Lung (tissue), 12 donors: ENCODE data around the gene ACAN. TPM values are rescaled to one million over a fixed set of nuclear protein-coding genes. Genes with fewer than 3 reads are reported as not detected.
A peak's percentile ranks its signal among the peaks of the same experiment; 100 is the strongest.

Experiments used
- ATAC-seq: fragments of 200-7000 bp; cut with Tn5 transposase; one replicate; pipeline ENCODE4 v1.9.1; 2020; ENCODE audit warnings: moderate number of reproducible peaks; ENCODE audit not compliant: insufficient read depth, low FRiP score
- DNase-seq, 3 donors: peaks; one replicate each; pipeline ENCODE4 v3.0.0-alpha.2; 2013 to 2017
- H3K27ac ChIP-seq, 2 donors: one replicate each; pipeline ENCODE4 v1.5.1; 2013; ENCODE audit warnings: mild to moderate bottlenecking in 2 of 2, moderate library complexity in 2 of 2, control low read depth in 1 of 2, inconsistent platforms in 1 of 2, low read depth in 1 of 2, low read length in 1 of 2
- H3K27me3 ChIP-seq, 3 donors: one replicate each; pipeline ENCODE4 v1.5.1; 2013; ENCODE audit warnings: low read length in 2 of 3; ENCODE audit not compliant: control insufficient read depth in 3 of 3, insufficient read depth in 3 of 3
- H3K36me3 ChIP-seq, 4 donors: one replicate each; pipeline ENCODE4 v1.5.1; 2013; ENCODE audit warnings: low read length in 4 of 4, mild to moderate bottlenecking in 1 of 4, moderate library complexity in 1 of 4; ENCODE audit not compliant: control insufficient read depth in 4 of 4, insufficient read depth in 4 of 4
- H3K4me1 ChIP-seq, 5 donors: one replicate each; pipeline ENCODE4 v1.5.1; 2013; ENCODE audit warnings: low read length in 5 of 5, mild to moderate bottlenecking in 2 of 5, moderate library complexity in 1 of 5; ENCODE audit not compliant: control insufficient read depth in 5 of 5, insufficient read depth in 5 of 5
- H3K4me3 ChIP-seq: one replicate; pipeline ENCODE4 v1.5.1; 2013; ENCODE audit warnings: mild to moderate bottlenecking, control low read depth, moderate library complexity
- H3K9ac ChIP-seq, 2 donors: one replicate each; pipeline ENCODE4 v1.5.1; 2013; ENCODE audit warnings: low read length in 2 of 2, control low read depth in 1 of 2; ENCODE audit not compliant: insufficient read depth in 1 of 2
- H3K9me3 ChIP-seq, 4 donors: one replicate each; pipeline ENCODE4 v1.5.1; 2013; ENCODE audit warnings: low read length in 3 of 4, mild to moderate bottlenecking in 1 of 4, moderate library complexity in 1 of 4; ENCODE audit not compliant: control insufficient read depth in 4 of 4, insufficient read depth in 3 of 4
- CTCF ChIP-seq: IDR thresholded peaks from 2 replicates; pipeline ENCODE4 v1.5.1; 2012; ENCODE audit warnings: mild to moderate bottlenecking; ENCODE audit errors: control extremely low read depth, extremely low read depth
- WGBS, 2 donors: extraction: QIAGEN DNeasy Blood & Tissue Kit; methylation state at CpG; one replicate each; pipeline ENCODE4 v1.1.7; 2013; 5-methylcytosine and 5-hydroxymethylcytosine counted together
- polyA plus RNA-seq, 2 donors: library from polyadenylated mRNA; stranded (reverse); fragments of 200-250 nt; gene quantifications; one replicate each; pipeline ENCODE4 v1.2.1, GENCODE V29; 2013
- total RNA-seq, 2 donors: library from RNA; depleted of rRNA in 1 of 2; stranded (reverse); fragments of >200 nt in 1 of 2; gene quantifications; one replicate each; pipeline ENCODE4 v1.2.1, GENCODE V29; 2014 to 2021
- donor health status: control.
- donor health status: control.
- donor health status: Bipolar disorder and iron deficiency.
- donor health status: healthy.
- donor health status: DM: yes; HTN: yes; CAD: no.

ACAN gene
- total and polyA plus RNA-seq, 4 donors, result 0.50 to 5.2 (median 0.85) TPM

- TF ChIP-seq CTCF, result no peak
- 94 to 96% methylated on average over 10 to 11 of the region's 11 CpGs for WGBS, 2 donors
- ATAC-seq (no peak), DNase-seq (no peak)
- Histone ChIP-seq H3K9ac (no peak overlapping the region), H3K27ac (no peak overlapping the region), H3K36me3 (no peaks in the 10 kb centered on the region), H3K27me3 (no peaks in the 10 kb centered on the region), H3K4me1 (no peaks in the 10 kb centered on the region), H3K4me3 (no peak overlapping the region), H3K9me3 (no peaks in the 10 kb centered on the region)
Measured at GRCh38 chr15:88877415-88877814, 74.2 kb downstream of the ACAN start.

- Histone ChIP-seq H3K4me3 (no peak overlapping the region), H3K9ac (no peak overlapping the region), H3K27ac (no peak overlapping the region), H3K27me3 (no peaks in the 10 kb centered on the region), H3K4me1 (no peaks in the 10 kb centered on the region), H3K36me3 (no peaks in the 10 kb centered on the region), H3K9me3 (no peaks in the 10 kb centered on the region)
- no peak for TF ChIP-seq CTCF
- WGBS, 2 donors, result 92 to 95% methylated on average over 22 of the region's 22 CpGs
- ATAC-seq (no peak), DNase-seq (no peak)
Measured at GRCh38 chr15:88877906-88878305, 74.7 kb downstream of the ACAN start.

GRCh38 chr15:88878720-88879184 is 75.5 kb downstream of the ACAN start:
- Histone ChIP-seq H3K4me1 (no peaks in the 10 kb centered on the region), H3K27me3 (no peaks in the 10 kb centered on the region), H3K4me3 (no peak overlapping the region), H3K9me3 (no peaks in the 10 kb centered on the region), H3K9ac (no peak overlapping the region), H3K36me3 (no peaks in the 10 kb centered on the region), H3K27ac (no peak overlapping the region)
- WGBS, 2 donors, result 82% methylated on average over 18 of the region's 18 CpGs
- ATAC-seq (no peak), DNase-seq (peak in 1 of 3 donors; percentile 21)
- no peak for TF ChIP-seq CTCF

GRCh38 chr15:88880944-88881740 is 77.9 kb downstream of the ACAN start:
- Histone ChIP-seq H3K4me1 (no peaks in the 10 kb centered on the region), H3K27me3 (no peaks in the 10 kb centered on the region), H3K4me3 (no peak overlapping the region), H3K9me3 (no peaks in the 10 kb centered on the region), H3K27ac (no peak overlapping the region), H3K36me3 (no peaks in the 10 kb centered on the region), H3K9ac (no peak overlapping the region)
- TF ChIP-seq CTCF, result no peak
- 96% methylated on average over 31 of the region's 31 CpGs for WGBS, 2 donors
- no peak for DNase-seq
- no peak for ATAC-seq
